K562 (cell line): Measurements from ENCODE around the gene ABI3BP. TPM values are rescaled to one million over a fixed set of nuclear protein-coding genes. Genes with fewer than 3 reads are reported as not detected.

Experiments used
- ATAC-seq: fragments of 200-7000 bp; cut with Tn5 transposase; 3 replicates; pipeline ENCODE4 v1.9.1; 2020; ENCODE audit warnings: moderate library complexity
- BruUV-seq: library from RNA; stranded (reverse); fragments of 400-500 nt; replicated peaks from 2 replicates; lab custom pipeline; 2021; lab: Mats Ljungman, UMichigan
- CTCF ChIA-PET: fragments of 300-600 bp; formaldehyde crosslinking; extraction: SDS; loops from one replicate; lab custom pipeline; 2021; ENCODE audit warnings: low intra/inter-chr PET ratio; lab: Yijun Ruan, JAX
- POLR2A ChIA-PET: fragments of 300-600, 350-650 bp; sonication (Branson Sonifier 250); formaldehyde crosslinking; extraction: SDS; loops from one replicate; lab custom pipeline; 2021; ENCODE audit warnings: antibody characterized with exemption, inconsistent platforms; lab: Yijun Ruan, JAX
- DNase-seq, 4 experiments: peaks; one replicate each; pipeline versions ENCODE4 v3.0.0 to v3.0.0-alpha.2; 2011 to 2018; ENCODE audit warnings: low spot score in 3 of 4, mixed read lengths in 3 of 4; ENCODE audit errors: extremely low read depth in 1 of 4
- FAIRE-seq: peaks from 2 replicates; lab custom pipeline; 2011; peaks lifted over from hg19 to GRCh38; lab: Jason Lieb, UNC
- H2AFZ ChIP-seq: 2 replicates; pipeline ENCODE4 v1.6.0; 2011; ENCODE audit warnings: low read depth, low read length, control low read depth, inconsistent platforms
- H3K27ac ChIP-seq: fragments of 200-600 bp; 3 replicates; pipeline ENCODE4 v1.8.0; 2011; ENCODE audit warnings: low read depth, mild to moderate bottlenecking, control low read depth, inconsistent platforms, low read length, moderate library complexity, mixed read lengths; ENCODE audit errors: extremely low read depth
- H3K27me3 ChIP-seq, 2 experiments: fragments of 300-600 bp in 1 of 2; 2 replicates in 1 of 2; 3 replicates in 1 of 2; pipeline versions ENCODE4 v1.6.0 to v1.8.0; 2011; ENCODE audit warnings: inconsistent platforms in 2 of 2, low read length in 2 of 2, mild to moderate bottlenecking in 1 of 2, mixed read lengths in 1 of 2, moderate library complexity in 1 of 2; ENCODE audit not compliant: control insufficient read depth in 2 of 2, insufficient read depth in 2 of 2
- H3K36me3 ChIP-seq: fragments of 300-600 bp; 3 replicates; pipeline ENCODE4 v1.8.0; 2011; ENCODE audit warnings: mild to moderate bottlenecking, low read length, inconsistent platforms; ENCODE audit not compliant: control insufficient read depth, insufficient read depth
- H3K4me1 ChIP-seq, 2 experiments: fragments of 200-600 bp in 1 of 2; replicated peaks in 1 of 2; 2 replicates in 1 of 2; 3 replicates in 1 of 2; pipeline versions ENCODE4 v1.5.1 to v1.8.0; 2011; ENCODE audit warnings: inconsistent platforms in 2 of 2, low read length in 2 of 2, mild to moderate bottlenecking in 1 of 2, mixed read lengths in 1 of 2, moderate library complexity in 1 of 2; ENCODE audit not compliant: control insufficient read depth in 2 of 2, insufficient read depth in 2 of 2
- H3K4me2 ChIP-seq: 2 replicates; pipeline ENCODE4 v1.6.1; 2011; ENCODE audit warnings: low read length, control low read depth, inconsistent platforms, mixed read lengths; ENCODE audit not compliant: insufficient read depth
- H3K4me3 ChIP-seq: fragments of 200-600 bp; sonication (generic), shearing (Covaris generic); 2 replicates; pipeline ENCODE4 v1.5.1; 2016; ENCODE audit warnings: control low read depth, inconsistent platforms
- H3K79me2 ChIP-seq: fragments of 200-600 bp; 3 replicates; pipeline ENCODE4 v1.8.0; 2011; ENCODE audit warnings: low read length, inconsistent platforms; ENCODE audit not compliant: control insufficient read depth, insufficient read depth
- H3K9ac ChIP-seq, 2 experiments: 2 replicates each; pipeline versions ENCODE4 v1.6.0 to v1.6.1; 2011; ENCODE audit warnings: low read depth in 2 of 2, low read length in 2 of 2, control low read depth in 1 of 2, inconsistent platforms in 1 of 2, mild to moderate bottlenecking in 1 of 2, mixed read lengths in 1 of 2; ENCODE audit not compliant: insufficient read depth in 1 of 2
- H3K9me1 ChIP-seq: one replicate; pipeline ENCODE4 v1.6.0; 2011; ENCODE audit warnings: inconsistent platforms, mild to moderate bottlenecking, low read length, moderate library complexity; ENCODE audit not compliant: control insufficient read depth, insufficient read depth
- H3K9me3 ChIP-seq: replicated peaks from 2 replicates; pipeline ENCODE4 v1.5.1; 2011; ENCODE audit warnings: low read depth, low read length, inconsistent platforms; ENCODE audit not compliant: control insufficient read depth, insufficient read depth
- H4K20me1 ChIP-seq: replicated peaks from 2 replicates; pipeline ENCODE4 v1.6.1; 2011; ENCODE audit warnings: low read length, inconsistent platforms, mixed read lengths; ENCODE audit not compliant: control insufficient read depth, insufficient read depth
- EP300 ChIP-seq: IDR thresholded peaks from 2 replicates; pipeline ENCODE4 v1.6.1; 2012; ENCODE audit warnings: low read length, improper control_type of control experiment
- FUS ChIP-seq: fragments of 200-400 bp; formaldehyde crosslinking; optimal IDR thresholded peaks from 2 replicates; pipeline ENCODE3; 2017; ENCODE audit warnings: low read depth, low read length
- IFI16 ChIP-seq: fragments of 250-450 bp; sonication (Bioruptor Pico); IDR thresholded peaks from 2 replicates; pipeline ENCODE4 v2.1.2; 2022; ENCODE audit warnings: mild to moderate bottlenecking, inconsistent platforms
- NFIC ChIP-seq: fragments of 450-650 bp; IDR thresholded peaks from 2 replicates; pipeline ENCODE4 v1.6.1; 2017; ENCODE audit warnings: mild to moderate bottlenecking, inconsistent platforms
- OTX1 ChIP-seq: fragments of 450-650 bp; formaldehyde crosslinking; IDR thresholded peaks from 2 replicates; pipeline ENCODE4 v1.4.0; 2022; ENCODE audit warnings: mild to moderate bottlenecking
- POLR2AphosphoS5 ChIP-seq: IDR thresholded peaks from 2 replicates; pipeline ENCODE4 v1.6.1; 2011; ENCODE audit warnings: mild to moderate bottlenecking, low read depth, low read length, moderate library complexity; ENCODE audit not compliant: control insufficient read depth, insufficient read depth
- RHOXF2B ChIP-seq: fragments of 250-450 bp; sonication (Bioruptor Pico); conservative IDR thresholded peaks from 2 replicates; pipeline ENCODE4 v1.5.1; 2021
- SMARCA4 ChIP-seq: fragments of 450-650 bp; IDR thresholded peaks from 2 replicates; pipeline ENCODE4 v1.6.1; 2016
- SMARCC2 ChIP-seq: fragments of 450-650 bp; IDR thresholded peaks from 2 replicates; pipeline ENCODE4 v1.6.1; 2017; ENCODE audit warnings: antibody characterized with exemption, moderate library complexity, mild to moderate bottlenecking, low read depth
- TAL1 ChIP-seq: fragments of 450-650 bp; IDR thresholded peaks from 2 replicates; pipeline ENCODE4 v1.6.1; 2016; ENCODE audit warnings: mild to moderate bottlenecking
- TEAD4 ChIP-seq, 2 experiments: sonication (generic) in 1 of 2; formaldehyde crosslinking in 1 of 2; IDR thresholded peaks; 2 replicates each; pipeline versions ENCODE4 v1.6.1 to v1.8.0; 2012 to 2022; ENCODE audit warnings: borderline replicate concordance in 1 of 2, inconsistent platforms in 1 of 2, low read length in 1 of 2, mild to moderate bottlenecking in 1 of 2, missing genetic modification reagents in 1 of 2
- U2AF1 ChIP-seq: fragments of 200-400 bp; formaldehyde crosslinking; optimal IDR thresholded peaks from 2 replicates; pipeline ENCODE3; 2017; ENCODE audit warnings: mild to moderate bottlenecking, low read depth, low read length, moderate library complexity
- ZBTB12 ChIP-seq: fragments of 250-450 bp; sonication (Bioruptor Pico); IDR thresholded peaks from 2 replicates; pipeline ENCODE4 v1.4.0; 2020
- ZNF324 ChIP-seq: fragments of 250-450 bp; sonication (Bioruptor Pico); IDR thresholded peaks from 2 replicates; pipeline ENCODE4 v1.4.0; 2020; ENCODE audit warnings: mild to moderate bottlenecking
- WGBS: fragments of 100-300 bp; shearing (Covaris generic); methylation state at CpG from one replicate; pipeline ENCODE4 v1.1.6; 2016; ENCODE audit warnings: low coverage, mixed read lengths; ENCODE audit not compliant: insufficient coverage; ENCODE audit errors: missing lambda C conversion rate; 5-methylcytosine and 5-hydroxymethylcytosine counted together
- in situ Hi-C: fragments of 300-500 bp; cut with MboI; formaldehyde crosslinking; loops from 4 replicates; pipeline ENCODE4 v1.15.0; 2018; ENCODE audit warnings: inconsistent platforms, mixed read lengths
- intact Hi-C: fragments of 100-400 bp; cut with micrococcal nuclease; formaldehyde crosslinking; loops from 2 replicates; pipeline ENCODE4 v1.14.2; 2022
- polyA plus RNA-seq, 8 experiments: library from polyadenylated mRNA; depleted of rRNA in 4 of 8; stranded (reverse) in 5 of 8; unstranded in 3 of 8; fragments of >200 nt; fragmentation: Nextera tagmentation in 2 of 8; fragmentation: Illumina TruSeq in 1 of 8; extraction: Ambion mirVana in 2 of 8; extraction: Trizol in 1 of 8; gene quantifications; 2 replicates each; pipeline versions ENCODE4 v1.2.1 to v1.2.3, GENCODE V29; 2011 to 2014; ENCODE audit warnings: inconsistent platforms in 1 of 8, missing spikeins in 1 of 8
- total RNA-seq, 7 experiments: library from RNA; depleted of rRNA in 6 of 7; stranded (reverse); fragments of >200 nt in 6 of 7; fragmentation: Illumina TruSeq in 2 of 7; extraction: Trizol in 2 of 7; gene quantifications; 2 replicates each; pipeline versions ENCODE4 v1.2.1 to v1.2.3, GENCODE V29; 2011 to 2021; ENCODE audit warnings: low replicate concordance in 1 of 7
- TF ChIP-seq, protein P1 (sequence below), 3 experiments: IDR thresholded peaks in 2 of 3; conservative IDR thresholded peaks in 1 of 3; 2 replicates each; pipeline ENCODE4 v1.5.1; 2011 to 2012; ENCODE audit warnings: low read length in 3 of 3, mild to moderate bottlenecking in 3 of 3, control low read depth in 2 of 3, improper control_type of control experiment in 1 of 3, inconsistent platforms in 1 of 3, low read depth in 1 of 3, mixed read lengths in 1 of 3, moderate library complexity in 1 of 3; ENCODE audit not compliant: insufficient read depth in 2 of 3

Gene ABI3BP
- total and polyA plus RNA-seq, 9 of the 15 experiments (the other 6 are each of a cell fraction or from before 2014, with no cell fraction given) = 0.01 to 0.24 (median 0.06) TPM; not detected in 5

DNA sequence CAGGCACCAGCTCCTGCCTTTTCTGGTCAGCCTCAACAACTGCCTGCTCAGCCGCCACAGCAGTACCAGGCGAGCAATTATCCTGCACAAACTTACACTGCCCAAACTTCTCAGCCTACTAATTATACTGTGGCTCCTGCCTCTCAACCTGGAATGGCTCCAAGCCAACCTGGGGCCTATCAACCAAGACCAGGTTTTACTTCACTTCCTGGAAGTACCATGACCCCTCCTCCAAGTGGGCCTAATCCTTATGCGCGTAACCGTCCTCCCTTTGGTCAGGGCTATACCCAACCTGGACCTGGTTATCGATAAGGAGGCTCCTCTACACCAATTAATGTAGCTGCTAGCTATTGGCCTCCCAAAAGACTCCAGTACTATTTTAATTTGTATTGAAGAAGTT is 245.0 kb downstream of the ABI3BP start (continued):
- no peak for TF ChIP-seq ZBTB12 (CRISPR knock-in tag)
- no peak for TF ChIP-seq ZNF324 (CRISPR knock-in tag)
- TF ChIP-seq POLR2AphosphoS5 = 0 out of 2 replicates have a peak, but pooled peaks have one; percentile 17
- TF ChIP-seq EP300 = peak; percentile 29; the same call in 1 of the 2 replicates
- TF ChIP-seq OTX1 (CRISPR knock-in tag) = no peak
- TF ChIP-seq IFI16 (CRISPR knock-in tag) = no peak
- peak; percentile 40; the same call in 1 of the 2 replicates for TF ChIP-seq TAL1
- peak; percentile 47 for TF ChIP-seq TEAD4 (IDR thresholded peaks at IDR 0.05; ENCODE audit: low read length)
- TF ChIP-seq TEAD4 (CRISPR knock-in tag; IDR thresholded peaks at IDR 0.05; ENCODE audit: borderline replicate concordance) = no peak
- peak; percentile 85 for TF ChIP-seq NFIC
- TF ChIP-seq RHOXF2B (CRISPR knock-in tag) = no peak

GRCh38 chr3:100746092-100746491 is 247.1 kb downstream of the ABI3BP start:
- Histone ChIP-seq H3K9ac (no peak overlapping the region), H3K27ac (peak overlapping the region; percentile 11; the same call in 1 of the 3 replicates), H3K79me2 (no peaks in the 10 kb centered on the region; the same call in 2 of the 3 replicates), H3K4me2 (no peak overlapping the region), H3K4me1 (peaks cover 0 to 5% of the 10 kb centered on the region in 2 experiments; a peak in 2 of 5 replicates), H4K20me1 (no peaks in the 10 kb centered on the region), H3K9me3 (no peaks in the 10 kb centered on the region), H3K36me3 (peaks cover 91% of the 10 kb centered on the region), H3K4me3 (no peak overlapping the region), H3K27me3 (no peaks in the 10 kb centered on the region), H3K9me1 (no peaks in the 10 kb centered on the region), H2AFZ (no peak overlapping the region)
- TF ChIP-seq SMARCC2 = no peak
- TF ChIP-seq, protein P1, sequence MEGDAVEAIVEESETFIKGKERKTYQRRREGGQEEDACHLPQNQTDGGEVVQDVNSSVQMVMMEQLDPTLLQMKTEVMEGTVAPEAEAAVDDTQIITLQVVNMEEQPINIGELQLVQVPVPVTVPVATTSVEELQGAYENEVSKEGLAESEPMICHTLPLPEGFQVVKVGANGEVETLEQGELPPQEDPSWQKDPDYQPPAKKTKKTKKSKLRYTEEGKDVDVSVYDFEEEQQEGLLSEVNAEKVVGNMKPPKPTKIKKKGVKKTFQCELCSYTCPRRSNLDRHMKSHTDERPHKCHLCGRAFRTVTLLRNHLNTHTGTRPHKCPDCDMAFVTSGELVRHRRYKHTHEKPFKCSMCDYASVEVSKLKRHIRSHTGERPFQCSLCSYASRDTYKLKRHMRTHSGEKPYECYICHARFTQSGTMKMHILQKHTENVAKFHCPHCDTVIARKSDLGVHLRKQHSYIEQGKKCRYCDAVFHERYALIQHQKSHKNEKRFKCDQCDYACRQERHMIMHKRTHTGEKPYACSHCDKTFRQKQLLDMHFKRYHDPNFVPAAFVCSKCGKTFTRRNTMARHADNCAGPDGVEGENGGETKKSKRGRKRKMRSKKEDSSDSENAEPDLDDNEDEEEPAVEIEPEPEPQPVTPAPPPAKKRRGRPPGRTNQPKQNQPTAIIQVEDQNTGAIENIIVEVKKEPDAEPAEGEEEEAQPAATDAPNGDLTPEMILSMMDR (IDR thresholded peaks at IDR 0.05 in 2 of 3, conservative IDR thresholded peaks at IDR 0.05 in 1 of 3; ENCODE audit: insufficient read depth in 2 of 3, low read depth in 1 of 3, low read length in 3 of 3) = no peak
- TF ChIP-seq SMARCA4 = no peak
- no peak for TF ChIP-seq FUS
- no peak for TF ChIP-seq U2AF1
- WGBS = 91% methylated on average over 3 of the region's 3 CpGs
- intact Hi-C loops = no loop called here
- no TSS peak for BruUV-seq
- FAIRE-seq (no peak), ATAC-seq (no peak), DNase-seq (no peak)
- CTCF ChIA-PET = no interaction called here
- in situ Hi-C loops = no loop called here
- POLR2A ChIA-PET = no interaction called here
